Measurements from ENCODE around the gene LCOR. TPM values are rescaled to one million over a fixed set of nuclear protein-coding genes. Genes with fewer than 3 reads are reported as not detected.

LCOR gene
- total RNA-seq, 1 experiment from 2014 or later, result 23.9 TPM

DNA sequence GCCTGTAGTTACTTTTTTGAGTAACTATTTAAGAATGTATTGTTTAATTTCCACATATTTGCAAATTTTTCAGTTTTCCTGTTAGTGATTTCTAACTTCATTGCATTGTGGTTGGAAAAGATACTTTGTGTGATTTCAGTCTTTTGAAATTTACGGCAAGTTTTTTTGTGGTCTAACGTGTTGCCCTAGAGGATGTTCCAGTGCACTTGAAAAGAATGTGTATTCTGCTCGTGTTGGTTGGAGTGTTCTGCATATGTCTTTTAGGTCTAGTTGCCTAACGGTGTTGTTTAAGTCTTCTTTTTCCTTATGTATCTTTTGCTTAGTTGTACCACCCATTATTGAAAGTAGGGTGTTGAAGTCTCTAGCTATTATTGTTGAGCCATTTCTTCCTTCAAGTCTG lies 59.7 kb downstream of the LCOR start:
- CTCF ChIA-PET, result interaction anchor here (0.6 kb wide), 1 partner anchor 291 kb away, joined by 3 read pairs; no protein-coding TSS in a partner anchor
- DNase-seq (ENCODE audit: low spot score), result no peak
- POLR2A ChIA-PET, result no interaction called here
- H3K36me3 Mint-ChIP-seq, result peaks cover 26% of the 10 kb centered on the region
- peaks cover 22% of the 10 kb centered on the region for H3K4me1 Mint-ChIP-seq
- no peak overlapping the region for H3K4me3 Mint-ChIP-seq
- H3K9me3 Mint-ChIP-seq, result peaks cover 12% of the 10 kb centered on the region
- ATAC-seq, result no peak
- TF ChIP-seq, protein P1, sequence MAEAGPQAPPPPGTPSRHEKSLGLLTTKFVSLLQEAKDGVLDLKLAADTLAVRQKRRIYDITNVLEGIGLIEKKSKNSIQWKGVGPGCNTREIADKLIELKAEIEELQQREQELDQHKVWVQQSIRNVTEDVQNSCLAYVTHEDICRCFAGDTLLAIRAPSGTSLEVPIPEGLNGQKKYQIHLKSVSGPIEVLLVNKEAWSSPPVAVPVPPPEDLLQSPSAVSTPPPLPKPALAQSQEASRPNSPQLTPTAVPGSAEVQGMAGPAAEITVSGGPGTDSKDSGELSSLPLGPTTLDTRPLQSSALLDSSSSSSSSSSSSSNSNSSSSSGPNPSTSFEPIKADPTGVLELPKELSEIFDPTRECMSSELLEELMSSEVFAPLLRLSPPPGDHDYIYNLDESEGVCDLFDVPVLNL (CRISPR knock-in tag; IDR thresholded peaks at IDR 0.05; ENCODE audit: borderline replicate concordance, low read depth), result no peak
- TF ChIP-seq SMAD3 (CRISPR knock-in tag; IDR thresholded peaks at IDR 0.05; ENCODE audit: borderline replicate concordance) (no peak), ZNF416 (CRISPR knock-in tag; IDR thresholded peaks at IDR 0.05) (no peak), CBFB (CRISPR knock-in tag; IDR thresholded peaks at IDR 0.05; ENCODE audit: low read depth) (no peak), IRF1 (CRISPR knock-in tag; IDR thresholded peaks at IDR 0.05) (no peak), SOX15 (CRISPR knock-in tag; IDR thresholded peaks at IDR 0.05) (no peak), ZNF425 (CRISPR knock-in tag; conservative IDR thresholded peaks at IDR 0.05) (no peak), ZBTB21 (CRISPR knock-in tag; IDR thresholded peaks at IDR 0.05; ENCODE audit: borderline replicate concordance) (no peak), ZNF317 (CRISPR knock-in tag; IDR thresholded peaks at IDR 0.05; ENCODE audit: borderline replicate concordance, low read depth) (no peak), TEAD1 (CRISPR knock-in tag; IDR thresholded peaks at IDR 0.05) (no peak), ZNF532 (CRISPR knock-in tag; IDR thresholded peaks at IDR 0.05; ENCODE audit: borderline replicate concordance) (no peak), ZNF232 (CRISPR knock-in tag; IDR thresholded peaks at IDR 0.05) (no peak), ERG (CRISPR knock-in tag; IDR thresholded peaks at IDR 0.05) (no peak), FOXP1 (CRISPR knock-in tag; IDR thresholded peaks at IDR 0.05; ENCODE audit: borderline replicate concordance) (no peak), E2F1 (CRISPR knock-in tag; IDR thresholded peaks at IDR 0.05) (no peak), GTF2I (CRISPR knock-in tag; conservative IDR thresholded peaks at IDR 0.05) (no peak)
- TF ChIP-seq, protein P2, sequence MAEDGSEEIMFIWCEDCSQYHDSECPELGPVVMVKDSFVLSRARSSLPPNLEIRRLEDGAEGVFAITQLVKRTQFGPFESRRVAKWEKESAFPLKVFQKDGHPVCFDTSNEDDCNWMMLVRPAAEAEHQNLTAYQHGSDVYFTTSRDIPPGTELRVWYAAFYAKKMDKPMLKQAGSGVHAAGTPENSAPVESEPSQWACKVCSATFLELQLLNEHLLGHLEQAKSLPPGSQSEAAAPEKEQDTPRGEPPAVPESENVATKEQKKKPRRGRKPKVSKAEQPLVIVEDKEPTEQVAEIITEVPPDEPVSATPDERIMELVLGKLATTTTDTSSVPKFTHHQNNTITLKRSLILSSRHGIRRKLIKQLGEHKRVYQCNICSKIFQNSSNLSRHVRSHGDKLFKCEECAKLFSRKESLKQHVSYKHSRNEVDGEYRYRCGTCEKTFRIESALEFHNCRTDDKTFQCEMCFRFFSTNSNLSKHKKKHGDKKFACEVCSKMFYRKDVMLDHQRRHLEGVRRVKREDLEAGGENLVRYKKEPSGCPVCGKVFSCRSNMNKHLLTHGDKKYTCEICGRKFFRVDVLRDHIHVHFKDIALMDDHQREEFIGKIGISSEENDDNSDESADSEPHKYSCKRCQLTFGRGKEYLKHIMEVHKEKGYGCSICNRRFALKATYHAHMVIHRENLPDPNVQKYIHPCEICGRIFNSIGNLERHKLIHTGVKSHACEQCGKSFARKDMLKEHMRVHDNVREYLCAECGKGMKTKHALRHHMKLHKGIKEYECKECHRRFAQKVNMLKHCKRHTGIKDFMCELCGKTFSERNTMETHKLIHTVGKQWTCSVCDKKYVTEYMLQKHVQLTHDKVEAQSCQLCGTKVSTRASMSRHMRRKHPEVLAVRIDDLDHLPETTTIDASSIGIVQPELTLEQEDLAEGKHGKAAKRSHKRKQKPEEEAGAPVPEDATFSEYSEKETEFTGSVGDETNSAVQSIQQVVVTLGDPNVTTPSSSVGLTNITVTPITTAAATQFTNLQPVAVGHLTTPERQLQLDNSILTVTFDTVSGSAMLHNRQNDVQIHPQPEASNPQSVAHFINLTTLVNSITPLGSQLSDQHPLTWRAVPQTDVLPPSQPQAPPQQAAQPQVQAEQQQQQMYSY (CRISPR knock-in tag; IDR thresholded peaks at IDR 0.05), result no peak
- TF ChIP-seq, protein P3, sequence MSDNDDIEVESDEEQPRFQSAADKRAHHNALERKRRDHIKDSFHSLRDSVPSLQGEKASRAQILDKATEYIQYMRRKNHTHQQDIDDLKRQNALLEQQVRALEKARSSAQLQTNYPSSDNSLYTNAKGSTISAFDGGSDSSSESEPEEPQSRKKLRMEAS (CRISPR knock-in tag; IDR thresholded peaks at IDR 0.05), result no peak
- no peaks in the 10 kb centered on the region for H3K27me3 Mint-ChIP-seq (ENCODE audit: low read depth)
- no peak overlapping the region for H3K27ac Mint-ChIP-seq
